BE2C (cell line): ENCODE data around the gene NRXN3.

Source experiments
- DNase-seq: peaks from one replicate; pipeline ENCODE4 v3.0.0-alpha.2; 2020
- H3K27me3 ChIP-seq: fragments of 250-450 bp; sonication (Bioruptor Pico); 2 replicates; pipeline ENCODE4 v1.5.1; 2020; ENCODE audit warnings: mild to moderate bottlenecking
- H3K36me3 ChIP-seq: fragments of 250-450 bp; sonication (Bioruptor Pico); 2 replicates; pipeline ENCODE4 v1.5.1; 2020; ENCODE audit warnings: mild to moderate bottlenecking
- H3K4me1 ChIP-seq: fragments of 250-450 bp; sonication (Bioruptor Pico); 2 replicates; pipeline ENCODE4 v1.5.1; 2020
- H3K4me3 ChIP-seq: 2 replicates; pipeline ENCODE4 v1.5.1; 2011; ENCODE audit warnings: low read depth, low read length
- H3K9me3 ChIP-seq: fragments of 250-450 bp; sonication (Bioruptor Pico); 2 replicates; pipeline ENCODE4 v1.5.1; 2020
- TF ChIP-seq, protein P1 (sequence below): IDR thresholded peaks from 2 replicates; pipeline ENCODE4 v1.5.1; 2012; ENCODE audit warnings: mild to moderate bottlenecking, low read depth, low read length

Gene NRXN3

DNA sequence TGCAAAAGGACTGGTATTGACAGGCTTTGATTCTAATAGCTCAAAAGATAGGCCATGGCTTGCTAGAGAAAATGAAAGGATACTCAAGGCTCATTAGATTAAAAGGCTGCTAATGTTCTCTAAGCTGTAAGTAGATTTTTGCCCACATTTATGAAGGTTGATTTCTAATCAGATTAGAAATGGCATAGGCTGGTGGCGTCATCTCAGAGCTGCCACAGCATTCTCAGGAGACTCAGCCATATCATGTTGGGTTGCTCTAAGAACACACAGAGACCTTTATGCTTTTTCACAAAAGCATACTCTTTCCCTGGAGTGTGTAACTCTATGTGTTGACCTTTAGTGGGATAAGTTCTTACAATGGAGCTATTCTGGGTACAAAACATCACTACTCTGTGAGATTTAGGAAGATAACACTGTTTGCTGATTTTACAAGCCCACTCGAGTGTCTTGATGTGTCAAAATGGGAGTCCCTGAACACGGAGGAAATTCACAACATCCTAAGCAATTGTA lies 576.0 kb downstream of the NRXN3 start:
- H3K4me1 ChIP-seq: no peaks in the 10 kb centered on the region
- no peak overlapping the region for H3K4me3 ChIP-seq
- H3K27me3 ChIP-seq: no peaks in the 10 kb centered on the region
- DNase-seq: no peak
- H3K9me3 ChIP-seq: no peaks in the 10 kb centered on the region
- no peaks in the 10 kb centered on the region for H3K36me3 ChIP-seq
- TF ChIP-seq, protein P1, sequence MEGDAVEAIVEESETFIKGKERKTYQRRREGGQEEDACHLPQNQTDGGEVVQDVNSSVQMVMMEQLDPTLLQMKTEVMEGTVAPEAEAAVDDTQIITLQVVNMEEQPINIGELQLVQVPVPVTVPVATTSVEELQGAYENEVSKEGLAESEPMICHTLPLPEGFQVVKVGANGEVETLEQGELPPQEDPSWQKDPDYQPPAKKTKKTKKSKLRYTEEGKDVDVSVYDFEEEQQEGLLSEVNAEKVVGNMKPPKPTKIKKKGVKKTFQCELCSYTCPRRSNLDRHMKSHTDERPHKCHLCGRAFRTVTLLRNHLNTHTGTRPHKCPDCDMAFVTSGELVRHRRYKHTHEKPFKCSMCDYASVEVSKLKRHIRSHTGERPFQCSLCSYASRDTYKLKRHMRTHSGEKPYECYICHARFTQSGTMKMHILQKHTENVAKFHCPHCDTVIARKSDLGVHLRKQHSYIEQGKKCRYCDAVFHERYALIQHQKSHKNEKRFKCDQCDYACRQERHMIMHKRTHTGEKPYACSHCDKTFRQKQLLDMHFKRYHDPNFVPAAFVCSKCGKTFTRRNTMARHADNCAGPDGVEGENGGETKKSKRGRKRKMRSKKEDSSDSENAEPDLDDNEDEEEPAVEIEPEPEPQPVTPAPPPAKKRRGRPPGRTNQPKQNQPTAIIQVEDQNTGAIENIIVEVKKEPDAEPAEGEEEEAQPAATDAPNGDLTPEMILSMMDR: no peak

DNA sequence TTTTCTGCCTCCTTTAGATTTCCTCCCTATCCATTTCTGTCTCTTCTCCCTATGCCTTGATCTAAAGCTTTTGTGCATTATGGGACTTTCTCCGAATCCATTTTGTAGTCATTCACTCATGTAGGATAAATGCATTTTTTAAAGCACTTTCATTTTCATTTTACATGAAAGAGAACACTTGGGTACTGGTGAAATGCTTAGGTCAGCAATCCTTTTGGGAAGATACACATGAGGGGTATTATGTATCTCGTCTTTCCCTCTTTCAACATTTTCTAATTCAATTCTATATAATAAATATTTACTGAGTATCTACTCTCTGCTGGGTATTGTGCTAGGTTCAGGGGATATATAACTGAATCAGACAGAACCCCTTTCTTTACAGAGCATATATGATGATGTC lies 577.6 kb downstream of the NRXN3 start:
- H3K9me3 ChIP-seq: no peaks in the 10 kb centered on the region
- TF ChIP-seq, protein P1: no peak
- no peak for DNase-seq
- no peaks in the 10 kb centered on the region for H3K4me1 ChIP-seq
- no peak overlapping the region for H3K4me3 ChIP-seq
- H3K27me3 ChIP-seq: no peaks in the 10 kb centered on the region
- H3K36me3 ChIP-seq: no peaks in the 10 kb centered on the region

GRCh38 chr14:78752518-78753188 lies 582.5 kb downstream of the NRXN3 start:
- Histone ChIP-seq H3K4me3 (no peak overlapping the region), H3K4me1 (no peaks in the 10 kb centered on the region), H3K36me3 (no peaks in the 10 kb centered on the region), H3K9me3 (no peaks in the 10 kb centered on the region), H3K27me3 (no peaks in the 10 kb centered on the region)
- TF ChIP-seq, protein P1: no peak
- DNase-seq: no peak

- H3K9me3 ChIP-seq: no peaks in the 10 kb centered on the region
- no peaks in the 10 kb centered on the region for H3K27me3 ChIP-seq
- TF ChIP-seq, protein P1: no peak
- no peak overlapping the region for H3K4me3 ChIP-seq
- DNase-seq: no peak
- no peaks in the 10 kb centered on the region for H3K4me1 ChIP-seq
- no peaks in the 10 kb centered on the region for H3K36me3 ChIP-seq
Observed at GRCh38 chr14:78754059-78754458, 583.9 kb downstream of the NRXN3 start.

DNA sequence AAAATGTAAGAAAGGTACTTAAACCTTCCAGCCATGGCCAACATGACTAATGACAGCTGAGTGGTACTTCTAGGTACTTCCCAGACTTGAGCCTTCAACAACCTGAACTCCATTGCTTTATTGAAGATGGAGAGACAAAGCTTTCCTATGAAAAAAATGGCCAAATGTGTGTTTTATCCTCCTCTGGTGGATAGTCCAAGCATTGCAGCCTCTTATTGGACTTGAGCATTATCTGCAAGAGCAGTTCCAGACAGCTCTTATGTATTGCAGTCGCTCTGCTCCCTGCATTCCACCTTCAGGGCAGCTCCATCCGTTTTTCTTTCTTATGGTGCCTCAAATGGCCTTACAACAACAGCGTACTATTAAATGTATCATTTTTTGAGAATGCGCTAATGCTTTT lies 588.2 kb downstream of the NRXN3 start:
- TF ChIP-seq, protein P1: peak; percentile 62
- peak; percentile 20 for DNase-seq
- Histone ChIP-seq H3K4me1 (no peaks in the 10 kb centered on the region), H3K27me3 (no peaks in the 10 kb centered on the region), H3K36me3 (no peaks in the 10 kb centered on the region), H3K9me3 (no peaks in the 10 kb centered on the region), H3K4me3 (no peak overlapping the region)

DNA sequence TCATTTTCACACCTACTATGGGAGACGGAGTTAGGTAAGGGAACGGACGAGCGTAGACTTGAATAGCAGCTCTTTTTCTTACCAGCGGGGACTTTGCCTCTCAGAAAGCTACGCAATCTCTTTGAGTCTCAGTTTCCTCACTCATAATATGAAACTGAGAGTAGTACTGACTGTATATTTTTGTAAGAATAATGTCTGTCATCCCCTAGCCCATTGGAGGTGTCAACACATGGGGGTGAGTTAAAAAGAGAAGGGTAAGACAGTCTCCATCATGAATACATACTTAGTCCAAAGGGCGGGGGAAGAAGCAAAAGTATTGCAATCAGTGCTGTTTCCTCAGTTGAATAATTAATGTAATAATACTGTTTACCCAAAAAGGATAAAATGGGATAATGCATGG lies 592.2 kb downstream of the NRXN3 start:
- H3K36me3 ChIP-seq: no peaks in the 10 kb centered on the region
- H3K27me3 ChIP-seq: no peaks in the 10 kb centered on the region
- H3K4me3 ChIP-seq: no peak overlapping the region
- no peaks in the 10 kb centered on the region for H3K9me3 ChIP-seq
- H3K4me1 ChIP-seq: no peaks in the 10 kb centered on the region
- DNase-seq: no peak
- TF ChIP-seq, protein P1: no peak
